ENCODE data around the gene TUBGCP6. TPM values are rescaled to one million over a fixed set of nuclear protein-coding genes. Genes with fewer than 3 reads are reported as not detected.

The TUBGCP6 gene
- total RNA-seq, 1 experiment from 2014 or later = 38.6 TPM

- Histone ChIP-seq H3K9ac (ENCODE audit: low read length) (no peak overlapping the region), H3K27ac (ENCODE audit: low read depth, low read length) (peak overlapping the region; percentile 22; the same call in 1 of the 2 replicates), H3K4me1 (ENCODE audit: control insufficient read depth in 1 of 2, insufficient read depth in 2 of 2, low read length in 2 of 2) (peaks cover 10 to 36% of the 10 kb centered on the region in 2 experiments), H3K9me2 (ENCODE audit: insufficient read depth) (no peaks in the 10 kb centered on the region), H3K4me2 (ENCODE audit: low read length) (no peak overlapping the region), H3K4me3 (replicated peaks in 1 of 2; ENCODE audit: low read depth in 1 of 2, low read length in 2 of 2) (no peak overlapping the region), H3K36me3 (ENCODE audit: control insufficient read depth in 1 of 2, insufficient read depth in 2 of 2, low read length in 2 of 2) (peaks cover 16 to 55% of the 10 kb centered on the region in 2 experiments), H4K20me1 (ENCODE audit: insufficient read depth) (no peaks in the 10 kb centered on the region), H3K9me3 (ENCODE audit: control insufficient read depth in 1 of 2, insufficient read depth in 1 of 2, low read depth in 1 of 2, low read length in 2 of 2) (peaks cover 4 to 11% of the 10 kb centered on the region in 2 experiments; a peak in 2 of 4 replicates), H2AFZ (ENCODE audit: low read depth, low read length, poor library complexity, severe bottlenecking) (no peak overlapping the region), H3K27me3 (ENCODE audit: insufficient read depth, low read length) (no peaks in the 10 kb centered on the region), H3K79me2 (ENCODE audit: insufficient read depth, low read length) (no peaks in the 10 kb centered on the region; the same call in 1 of the 2 replicates)
- CTCF ChIA-PET = interaction anchor here (1.1 to 1.5 kb wide), 3 partner anchors 53 to 222 kb away, joined by 3 read pairs; no protein-coding TSS in a partner anchor
- BruUV-seq (replicated peaks) = TSS peak; percentile 60
- POLR2A ChIA-PET = no interaction called here
- no peak for DNase-seq (ENCODE audit: low read depth, low spot score)
- RAD21 ChIA-PET (ENCODE audit: low non-redundant PET in 1 of 2, low total read pairs in 2 of 2, uncharacterized antibody in 2 of 2, unreplicated experiment in 2 of 2) = interaction anchor here in 1 of 2 experiments (0.6 kb wide), 1 partner anchor 26 kb away, joined by 3 read pairs; no protein-coding TSS in a partner anchor
- ATAC-seq = no peak
- TF ChIP-seq ZFX (IDR thresholded peaks at IDR 0.05) (no peak), TCF7L2 (IDR thresholded peaks at IDR 0.05; ENCODE audit: borderline replicate concordance, extremely low read depth, insufficient read depth, insufficient read length) (no peak), ZNF274 (IDR thresholded peaks at IDR 0.05; ENCODE audit: low read depth, low read length) (no peak), FOSL1 (IDR thresholded peaks at IDR 0.05; ENCODE audit: low read depth) (no peak), CBX3 (IDR thresholded peaks at IDR 0.05; ENCODE audit: low read depth) (no peak), CEBPB (IDR thresholded peaks at IDR 0.05; ENCODE audit: low read depth) (no peak), CTCF (IDR thresholded peaks at IDR 0.05 in 2 of 3, conservative IDR thresholded peaks at IDR 0.05 in 1 of 3; ENCODE audit: borderline replicate concordance in 1 of 3, insufficient read depth in 1 of 3, low read depth in 2 of 3, low read length in 2 of 3) (no peak), JUND (IDR thresholded peaks at IDR 0.05) (no peak), EZH2 (IDR thresholded peaks at IDR 0.05) (no peak), SIN3A (IDR thresholded peaks at IDR 0.05; ENCODE audit: low read depth) (no peak), POLR2A (IDR thresholded peaks at IDR 0.05; ENCODE audit: borderline replicate concordance, extremely low read depth, insufficient read depth, insufficient read length) (no peak), ZBTB33 (IDR thresholded peaks at IDR 0.05; ENCODE audit: extremely low read depth, insufficient replicate concordance, low read length) (no peak), YY1 (IDR thresholded peaks at IDR 0.05; ENCODE audit: extremely low read depth, insufficient replicate concordance, low read depth, low read length) (no peak), ATF3 (IDR thresholded peaks at IDR 0.05) (no peak), RAD21 (IDR thresholded peaks at IDR 0.05; ENCODE audit: low read depth) (no peak), SRF (IDR thresholded peaks at IDR 0.05; ENCODE audit: low read depth) (no peak)
- intact Hi-C loops (cut with micrococcal nuclease) = no loop called here
Measured at GRCh38 chr22:50275181-50276055, 30.6 kb upstream of the TUBGCP6 start.

All from HCT116 (cell line).